ENCODE measurements around the gene GBGT1. TPM values are rescaled to one million over a fixed set of nuclear protein-coding genes. Genes with fewer than 3 reads are reported as not detected.
A peak's percentile ranks its signal among the peaks of the same experiment; 100 is the strongest.

GBGT1 gene
- total and polyA plus RNA-seq, 9 of the 15 experiments (the other 6 are each of a cell fraction or from before 2014, with no cell fraction given), result 0.55 to 25.8 (median 13.7) TPM

- ATAC-seq (no peak), FAIRE-seq (no peak), DNase-seq (ENCODE audit: extremely low read depth in 1 of 4, low spot score in 3 of 4) (no peak)
- intact Hi-C loops (cut with micrococcal nuclease), result no loop called here
- Histone ChIP-seq H4K20me1 (replicated peaks; ENCODE audit: control insufficient read depth, insufficient read depth, low read length) (peaks cover 8% of the 10 kb centered on the region; the same call in 1 of the 2 replicates), H3K9ac (ENCODE audit: insufficient read depth in 1 of 2, low read depth in 2 of 2, low read length in 2 of 2) (peak overlapping the region in 1 of 2 experiments; percentile 45; a peak in 1 of 4 replicates), H3K27ac (ENCODE audit: extremely low read depth, low read depth, low read length) (no peak overlapping the region), H3K9me1 (ENCODE audit: control insufficient read depth, insufficient read depth, low read length) (no peaks in the 10 kb centered on the region), H2AFZ (ENCODE audit: low read depth, low read length) (no peak overlapping the region), H3K36me3 (ENCODE audit: control insufficient read depth, insufficient read depth, low read length) (peaks cover 92% of the 10 kb centered on the region; the same call in 2 of the 3 replicates), H3K79me2 (ENCODE audit: control insufficient read depth, insufficient read depth, low read length) (peaks cover 12% of the 10 kb centered on the region; the same call in 1 of the 3 replicates), H3K9me3 (replicated peaks; ENCODE audit: control insufficient read depth, insufficient read depth, low read depth, low read length) (no peaks in the 10 kb centered on the region), H3K4me3 (no peak overlapping the region), H3K4me1 (replicated peaks in 1 of 2; ENCODE audit: control insufficient read depth in 2 of 2, insufficient read depth in 2 of 2, low read length in 2 of 2) (peaks cover 0 to 25% of the 10 kb centered on the region in 2 experiments; a peak in 3 of 5 replicates), H3K4me2 (ENCODE audit: insufficient read depth, low read length) (no peak overlapping the region), H3K27me3 (ENCODE audit: control insufficient read depth in 2 of 2, insufficient read depth in 2 of 2, low read length in 2 of 2) (no peaks in the 10 kb centered on the region)
- no TSS peak for BruUV-seq (replicated peaks)
- ChIA-PET CTCF (ENCODE audit: low intra/inter-chr PET ratio) (no interaction called here), POLR2A (interaction anchor here (0.6 to 3.3 kb wide), 5 partner anchors 10 to 50 kb away, joined by 3 to 12 read pairs (median 3); partner anchors contain the start of gene RALGDS)
- in situ Hi-C loops (cut with MboI), result loop anchor here (5.0 kb wide), 1 partner anchor 39 kb away; no protein-coding TSS in a partner anchor
- TF ChIP-seq SIX5 (IDR thresholded peaks at IDR 0.05; ENCODE audit: borderline replicate concordance in 1 of 2, insufficient read depth in 1 of 2, low read depth in 1 of 2, low read length in 2 of 2), result no peak
- TF ChIP-seq, protein P1, sequence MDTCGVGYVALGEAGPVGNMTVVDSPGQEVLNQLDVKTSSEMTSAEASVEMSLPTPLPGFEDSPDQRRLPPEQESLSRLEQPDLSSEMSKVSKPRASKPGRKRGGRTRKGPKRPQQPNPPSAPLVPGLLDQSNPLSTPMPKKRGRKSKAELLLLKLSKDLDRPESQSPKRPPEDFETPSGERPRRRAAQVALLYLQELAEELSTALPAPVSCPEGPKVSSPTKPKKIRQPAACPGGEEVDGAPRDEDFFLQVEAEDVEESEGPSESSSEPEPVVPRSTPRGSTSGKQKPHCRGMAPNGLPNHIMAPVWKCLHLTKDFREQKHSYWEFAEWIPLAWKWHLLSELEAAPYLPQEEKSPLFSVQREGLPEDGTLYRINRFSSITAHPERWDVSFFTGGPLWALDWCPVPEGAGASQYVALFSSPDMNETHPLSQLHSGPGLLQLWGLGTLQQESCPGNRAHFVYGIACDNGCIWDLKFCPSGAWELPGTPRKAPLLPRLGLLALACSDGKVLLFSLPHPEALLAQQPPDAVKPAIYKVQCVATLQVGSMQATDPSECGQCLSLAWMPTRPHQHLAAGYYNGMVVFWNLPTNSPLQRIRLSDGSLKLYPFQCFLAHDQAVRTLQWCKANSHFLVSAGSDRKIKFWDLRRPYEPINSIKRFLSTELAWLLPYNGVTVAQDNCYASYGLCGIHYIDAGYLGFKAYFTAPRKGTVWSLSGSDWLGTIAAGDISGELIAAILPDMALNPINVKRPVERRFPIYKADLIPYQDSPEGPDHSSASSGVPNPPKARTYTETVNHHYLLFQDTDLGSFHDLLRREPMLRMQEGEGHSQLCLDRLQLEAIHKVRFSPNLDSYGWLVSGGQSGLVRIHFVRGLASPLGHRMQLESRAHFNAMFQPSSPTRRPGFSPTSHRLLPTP (IDR thresholded peaks at IDR 0.05; ENCODE audit: borderline replicate concordance, extremely low read depth, insufficient read length), result no peak
- TF ChIP-seq ARNT (IDR thresholded peaks at IDR 0.05), result peak in 1 of 2 experiments; percentile 98; a peak in 2 of 4 replicates
- TF ChIP-seq TRIM24 (IDR thresholded peaks at IDR 0.05), result peak in 1 of 2 experiments; percentile 86; a peak in 2 of 4 replicates
- no peak for TF ChIP-seq BRF1 (IDR thresholded peaks at IDR 0.05; ENCODE audit: borderline replicate concordance, extremely low read depth, insufficient read length)
- no peak for TF ChIP-seq ZNF436 (CRISPR knock-in tag; IDR thresholded peaks at IDR 0.05)
- TF ChIP-seq, protein P2, sequence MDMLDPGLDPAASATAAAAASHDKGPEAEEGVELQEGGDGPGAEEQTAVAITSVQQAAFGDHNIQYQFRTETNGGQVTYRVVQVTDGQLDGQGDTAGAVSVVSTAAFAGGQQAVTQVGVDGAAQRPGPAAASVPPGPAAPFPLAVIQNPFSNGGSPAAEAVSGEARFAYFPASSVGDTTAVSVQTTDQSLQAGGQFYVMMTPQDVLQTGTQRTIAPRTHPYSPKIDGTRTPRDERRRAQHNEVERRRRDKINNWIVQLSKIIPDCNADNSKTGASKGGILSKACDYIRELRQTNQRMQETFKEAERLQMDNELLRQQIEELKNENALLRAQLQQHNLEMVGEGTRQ (CRISPR knock-in tag; IDR thresholded peaks at IDR 0.05), result no peak
- TF ChIP-seq ZNF282 (CRISPR knock-in tag; IDR thresholded peaks at IDR 0.05), result no peak
- TF ChIP-seq RBM34 (IDR thresholded peaks at IDR 0.05; ENCODE audit: borderline replicate concordance, insufficient read depth, low read length), result no peak
- TF ChIP-seq RFX5 (IDR thresholded peaks at IDR 0.05; ENCODE audit: low read depth, low read length), result no peak
- peak; percentile 42 for TF ChIP-seq POLR2G (IDR thresholded peaks at IDR 0.05; ENCODE audit: low read depth, low read length)
- TF ChIP-seq HNRNPH1 (optimal IDR thresholded peaks at IDR 0.05; ENCODE audit: low read depth, low read length), result no peak
- 86% methylated on average over 7 of the region's 18 CpGs for WGBS (ENCODE audit: insufficient coverage, low coverage, missing lambda C conversion rate)
These were observed 55.5 kb downstream of the GBGT1 start for GRCh38 chr9:133107961-133108793.

Measured in K562 (cell line).